Stomach (tissue), 4 donors: Measurements from ENCODE around the gene ARRB2.

ENCODE experiments used
- CTCF ChIP-seq, 7 experiments: fragments of 450-650 bp in 4 of 7; fragments of 200-600 bp in 3 of 7; sonication (generic) in 3 of 7; IDR thresholded peaks; one replicate each; pipeline ENCODE4 v1.5.1; 2016 to 2019; ENCODE audit warnings: antibody characterized with exemption in 7 of 7, control low read depth in 2 of 7, mild to moderate bottlenecking in 1 of 7
- EP300 ChIP-seq: sonication (generic); formaldehyde crosslinking; IDR thresholded peaks from one replicate; pipeline ENCODE4 v1.6.1; 2017; ENCODE audit warnings: antibody characterized with exemption
- POLR2AphosphoS5 ChIP-seq, 3 donors: sonication (generic); formaldehyde crosslinking; IDR thresholded peaks; one replicate each; pipeline ENCODE4 v1.6.1; 2016; ENCODE audit warnings: antibody characterized with exemption in 3 of 3

- TF ChIP-seq CTCF (IDR thresholded peaks at IDR 0.05) (peak in 1 of 7 experiments; percentile 10), POLR2AphosphoS5 (IDR thresholded peaks at IDR 0.05) (no peak), EP300 (no peak)
Observed at GRCh38 chr17:4733073-4733531, 22.7 kb downstream of the ARRB2 start.
